K562 (cell line): ENCODE results near the gene KHDC1. TPM values are rescaled to one million over a fixed set of nuclear protein-coding genes. Genes with fewer than 3 reads are reported as not detected.

ENCODE experiments used
- CHCHD3 ChIP-seq: fragments of 250-450 bp; sonication (Bioruptor Pico); IDR thresholded peaks from 2 replicates; pipeline ENCODE4 v2.1.2; 2022; ENCODE audit warnings: mild to moderate bottlenecking
- ELF1 ChIP-seq: fragments of 200-800 bp; sonication (Bioruptor generic); IDR thresholded peaks from 2 replicates; pipeline ENCODE4 v1.6.1; 2016; ENCODE audit warnings: missing genetic modification characterization, missing compliant biosample characterization
- ETV1 ChIP-seq: fragments of 450-650 bp; conservative IDR thresholded peaks from 2 replicates; pipeline ENCODE4 v1.6.1; 2016; ENCODE audit warnings: missing genetic modification characterization, control low read depth, low read depth, missing compliant biosample characterization
- HIVEP1 ChIP-seq: fragments of 250-450 bp; sonication (Bioruptor Pico); IDR thresholded peaks from 2 replicates; pipeline ENCODE4 v1.4.0; 2020; ENCODE audit warnings: mild to moderate bottlenecking
- NFE2 ChIP-seq: IDR thresholded peaks from 2 replicates; pipeline ENCODE4 v1.6.1; 2014; ENCODE audit warnings: antibody characterized with exemption, low read depth
- NFRKB ChIP-seq: fragments of 450-650 bp; IDR thresholded peaks from 2 replicates; pipeline ENCODE4 v1.6.1; 2016; ENCODE audit warnings: low read depth
- PHF20 ChIP-seq: fragments of 450-650 bp; IDR thresholded peaks from 2 replicates; pipeline ENCODE4 v1.6.1; 2018; ENCODE audit not compliant: partially characterized antibody
- POLR2A ChIP-seq: fragments of 450-650 bp; conservative IDR thresholded peaks from 2 replicates; pipeline ENCODE4 v1.6.1; 2016
- POLR2AphosphoS5 ChIP-seq: IDR thresholded peaks from 2 replicates; pipeline ENCODE4 v1.6.1; 2011; ENCODE audit warnings: mild to moderate bottlenecking, low read depth, low read length, moderate library complexity; ENCODE audit not compliant: control insufficient read depth, insufficient read depth
- RCOR1 ChIP-seq, 2 experiments: IDR thresholded peaks; 2 replicates each; pipeline ENCODE4 v1.6.1; 2012; ENCODE audit warnings: low read depth in 2 of 2, low read length in 2 of 2, borderline replicate concordance in 1 of 2, improper control_type of control experiment in 1 of 2
- SMC3 ChIP-seq: conservative IDR thresholded peaks from 2 replicates; pipeline ENCODE4 v1.6.1; 2011; ENCODE audit warnings: low read depth, low read length, improper control_type of control experiment; ENCODE audit not compliant: insufficient read depth
- polyA plus RNA-seq, 8 experiments: library from polyadenylated mRNA; depleted of rRNA in 4 of 8; stranded (reverse) in 5 of 8; unstranded in 3 of 8; fragments of >200 nt; fragmentation: Nextera tagmentation in 2 of 8; fragmentation: Illumina TruSeq in 1 of 8; extraction: Ambion mirVana in 2 of 8; extraction: Trizol in 1 of 8; gene quantifications; 2 replicates each; pipeline versions ENCODE4 v1.2.1 to v1.2.3, GENCODE V29; 2011 to 2014; ENCODE audit warnings: inconsistent platforms in 1 of 8, missing spikeins in 1 of 8
- total RNA-seq, 7 experiments: library from RNA; depleted of rRNA in 6 of 7; stranded (reverse); fragments of >200 nt in 6 of 7; fragmentation: Illumina TruSeq in 2 of 7; extraction: Trizol in 2 of 7; gene quantifications; 2 replicates each; pipeline versions ENCODE4 v1.2.1 to v1.2.3, GENCODE V29; 2011 to 2021; ENCODE audit warnings: low replicate concordance in 1 of 7
- TF ChIP-seq, protein P1 (sequence below): fragments of 250-450 bp; sonication (Bioruptor Pico); IDR thresholded peaks from 2 replicates; pipeline ENCODE4 v1.8.0; 2021; ENCODE audit warnings: moderate library complexity, mild to moderate bottlenecking, inconsistent platforms
- TF ChIP-seq, protein P2 (sequence below), 2 experiments: fragments of 200-800 bp in 1 of 2; sonication (Bioruptor generic) in 1 of 2; sonication (generic) in 1 of 2; formaldehyde crosslinking in 1 of 2; IDR thresholded peaks in 1 of 2; conservative IDR thresholded peaks in 1 of 2; 2 replicates each; pipeline versions ENCODE4 v1.5.0 to v1.6.1; 2016 to 2020; ENCODE audit warnings: missing compliant biosample characterization in 1 of 2, missing genetic modification characterization in 1 of 2, missing genetic modification reagents in 1 of 2
- TF ChIP-seq, protein P3 (sequence below), 2 experiments: fragments of 450-650 bp in 1 of 2; IDR thresholded peaks; 2 replicates each; pipeline ENCODE4 v1.6.1; 2011 to 2017; ENCODE audit warnings: low read depth in 2 of 2, antibody characterized with exemption in 1 of 2, borderline replicate concordance in 1 of 2, low read length in 1 of 2, mild to moderate bottlenecking in 1 of 2, mixed read lengths in 1 of 2; ENCODE audit not compliant: control insufficient read depth in 1 of 2
- TF ChIP-seq, protein P4 (sequence below): fragments of 250-450 bp; sonication (Bioruptor Pico); IDR thresholded peaks from 2 replicates; pipeline ENCODE4 v1.6.1; 2021; ENCODE audit warnings: mild to moderate bottlenecking

Gene KHDC1
- total and polyA plus RNA-seq, 9 of the 15 experiments (the other 6 are each of a cell fraction or from before 2014, with no cell fraction given), result 2.5 to 19.5 (median 8.0) TPM

DNA sequence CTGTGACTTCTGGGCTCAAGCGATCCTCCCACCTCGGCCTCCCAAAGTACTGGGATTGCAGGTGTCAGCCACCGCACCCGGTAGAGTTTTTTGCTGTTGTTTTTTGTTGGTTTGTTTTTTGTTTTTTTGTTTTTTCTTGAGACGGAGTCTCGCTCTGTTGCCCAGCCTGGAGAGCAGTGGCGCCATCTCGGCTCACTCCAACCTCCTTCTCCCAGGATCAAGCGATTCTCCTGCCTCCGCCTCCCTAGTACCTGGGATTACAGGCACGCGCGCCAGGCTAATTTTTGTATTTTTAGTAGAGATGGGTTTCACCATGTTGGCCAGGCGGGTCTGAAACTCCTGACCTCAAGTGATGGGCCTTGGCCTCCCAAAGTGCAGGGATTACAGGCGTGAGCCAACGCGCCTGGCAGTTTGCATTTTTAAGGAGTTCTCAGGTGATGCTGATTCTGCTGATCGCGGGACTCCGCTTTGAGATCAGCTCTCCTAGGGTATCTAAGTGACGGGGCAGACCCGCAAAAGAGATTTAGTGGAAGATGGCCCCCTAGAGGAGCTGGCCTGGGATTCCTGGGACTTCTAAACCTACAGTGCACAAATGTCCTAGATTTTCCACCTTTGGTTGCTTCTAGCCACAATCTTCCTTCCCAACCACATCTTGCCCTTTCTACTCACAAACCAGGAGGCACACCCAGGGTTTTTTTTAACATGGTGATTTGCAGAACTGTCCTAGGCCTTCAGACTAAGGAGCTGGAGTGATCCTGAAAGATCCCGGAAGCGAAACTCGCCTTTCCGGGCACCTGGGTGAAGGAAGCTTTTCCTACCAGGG is 45.9 kb upstream of the KHDC1 start (continued):
- TF ChIP-seq, protein P1, sequence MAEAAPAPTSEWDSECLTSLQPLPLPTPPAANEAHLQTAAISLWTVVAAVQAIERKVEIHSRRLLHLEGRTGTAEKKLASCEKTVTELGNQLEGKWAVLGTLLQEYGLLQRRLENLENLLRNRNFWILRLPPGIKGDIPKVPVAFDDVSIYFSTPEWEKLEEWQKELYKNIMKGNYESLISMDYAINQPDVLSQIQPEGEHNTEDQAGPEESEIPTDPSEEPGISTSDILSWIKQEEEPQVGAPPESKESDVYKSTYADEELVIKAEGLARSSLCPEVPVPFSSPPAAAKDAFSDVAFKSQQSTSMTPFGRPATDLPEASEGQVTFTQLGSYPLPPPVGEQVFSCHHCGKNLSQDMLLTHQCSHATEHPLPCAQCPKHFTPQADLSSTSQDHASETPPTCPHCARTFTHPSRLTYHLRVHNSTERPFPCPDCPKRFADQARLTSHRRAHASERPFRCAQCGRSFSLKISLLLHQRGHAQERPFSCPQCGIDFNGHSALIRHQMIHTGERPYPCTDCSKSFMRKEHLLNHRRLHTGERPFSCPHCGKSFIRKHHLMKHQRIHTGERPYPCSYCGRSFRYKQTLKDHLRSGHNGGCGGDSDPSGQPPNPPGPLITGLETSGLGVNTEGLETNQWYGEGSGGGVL (CRISPR knock-in tag), result no peak
- TF ChIP-seq, protein P2, sequence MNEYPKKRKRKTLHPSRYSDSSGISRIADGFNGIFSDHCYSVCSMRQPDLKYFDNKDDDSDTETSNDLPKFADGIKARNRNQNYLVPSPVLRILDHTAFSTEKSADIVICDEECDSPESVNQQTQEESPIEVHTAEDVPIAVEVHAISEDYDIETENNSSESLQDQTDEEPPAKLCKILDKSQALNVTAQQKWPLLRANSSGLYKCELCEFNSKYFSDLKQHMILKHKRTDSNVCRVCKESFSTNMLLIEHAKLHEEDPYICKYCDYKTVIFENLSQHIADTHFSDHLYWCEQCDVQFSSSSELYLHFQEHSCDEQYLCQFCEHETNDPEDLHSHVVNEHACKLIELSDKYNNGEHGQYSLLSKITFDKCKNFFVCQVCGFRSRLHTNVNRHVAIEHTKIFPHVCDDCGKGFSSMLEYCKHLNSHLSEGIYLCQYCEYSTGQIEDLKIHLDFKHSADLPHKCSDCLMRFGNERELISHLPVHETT (CRISPR knock-in tag; conservative IDR thresholded peaks at IDR 0.05 in 1 of 2, IDR thresholded peaks at IDR 0.05 in 1 of 2), result peak in 1 of 2 experiments; percentile 38; a peak in 1 of 4 replicates
- peak; percentile 26; the same call in 1 of the 2 replicates for TF ChIP-seq ETV1 (tag)
- no peak for TF ChIP-seq NFE2
- TF ChIP-seq POLR2A, result no peak
- TF ChIP-seq HIVEP1, result no peak
- TF ChIP-seq, protein P3, sequence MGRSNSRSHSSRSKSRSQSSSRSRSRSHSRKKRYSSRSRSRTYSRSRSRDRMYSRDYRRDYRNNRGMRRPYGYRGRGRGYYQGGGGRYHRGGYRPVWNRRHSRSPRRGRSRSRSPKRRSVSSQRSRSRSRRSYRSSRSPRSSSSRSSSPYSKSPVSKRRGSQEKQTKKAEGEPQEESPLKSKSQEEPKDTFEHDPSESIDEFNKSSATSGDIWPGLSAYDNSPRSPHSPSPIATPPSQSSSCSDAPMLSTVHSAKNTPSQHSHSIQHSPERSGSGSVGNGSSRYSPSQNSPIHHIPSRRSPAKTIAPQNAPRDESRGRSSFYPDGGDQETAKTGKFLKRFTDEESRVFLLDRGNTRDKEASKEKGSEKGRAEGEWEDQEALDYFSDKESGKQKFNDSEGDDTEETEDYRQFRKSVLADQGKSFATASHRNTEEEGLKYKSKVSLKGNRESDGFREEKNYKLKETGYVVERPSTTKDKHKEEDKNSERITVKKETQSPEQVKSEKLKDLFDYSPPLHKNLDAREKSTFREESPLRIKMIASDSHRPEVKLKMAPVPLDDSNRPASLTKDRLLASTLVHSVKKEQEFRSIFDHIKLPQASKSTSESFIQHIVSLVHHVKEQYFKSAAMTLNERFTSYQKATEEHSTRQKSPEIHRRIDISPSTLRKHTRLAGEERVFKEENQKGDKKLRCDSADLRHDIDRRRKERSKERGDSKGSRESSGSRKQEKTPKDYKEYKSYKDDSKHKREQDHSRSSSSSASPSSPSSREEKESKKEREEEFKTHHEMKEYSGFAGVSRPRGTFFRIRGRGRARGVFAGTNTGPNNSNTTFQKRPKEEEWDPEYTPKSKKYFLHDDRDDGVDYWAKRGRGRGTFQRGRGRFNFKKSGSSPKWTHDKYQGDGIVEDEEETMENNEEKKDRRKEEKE (IDR thresholded peaks at IDR 0.05; ENCODE audit: borderline replicate concordance in 1 of 2, control insufficient read depth in 1 of 2, low read depth in 2 of 2, low read length in 1 of 2), result no peak
- TF ChIP-seq, protein P4, sequence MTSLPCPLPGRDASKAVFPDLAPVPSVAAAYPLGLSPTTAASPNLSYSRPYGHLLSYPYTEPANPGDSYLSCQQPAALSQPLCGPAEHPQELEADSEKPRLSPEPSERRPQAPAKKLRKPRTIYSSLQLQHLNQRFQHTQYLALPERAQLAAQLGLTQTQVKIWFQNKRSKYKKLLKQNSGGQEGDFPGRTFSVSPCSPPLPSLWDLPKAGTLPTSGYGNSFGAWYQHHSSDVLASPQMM (CRISPR knock-in tag), result no peak
- TF ChIP-seq RCOR1 (IDR thresholded peaks at IDR 0.05; ENCODE audit: borderline replicate concordance in 1 of 2, low read depth in 2 of 2, low read length in 2 of 2), result peak in 1 of 2 experiments; percentile 44; a peak in 1 of 4 replicates
- TF ChIP-seq ELF1 (tag), result peak; percentile 68
- no peak for TF ChIP-seq POLR2AphosphoS5
- no peak for TF ChIP-seq SMC3
- TF ChIP-seq CHCHD3, result no peak
- no peak for TF ChIP-seq NFRKB
- peak; percentile 51 for TF ChIP-seq PHF20
